Fibroblast of the aortic adventitia (primary cell): ENCODE measurements around the gene KCNV2. TPM values are rescaled to one million over a fixed set of nuclear protein-coding genes. Genes with fewer than 3 reads are reported as not detected.
"Not testable (repeated sequence)": the region's sequence is repeated elsewhere in the genome, so short reads cannot be mapped to it uniquely, and the experiment has no call there.

Source experiments
- DNase-seq: peaks from one replicate; pipeline ENCODE4 v3.0.0-alpha.2; 2010; ENCODE audit warnings: low read depth
- H3K4me3 ChIP-seq: 2 replicates; pipeline ENCODE4 v1.5.1; 2011; ENCODE audit warnings: low read depth, mild to moderate bottlenecking, control low read depth, low read length, moderate library complexity
- CTCF ChIP-seq: IDR thresholded peaks from 2 replicates; pipeline ENCODE4 v1.5.1; 2011; ENCODE audit warnings: mild to moderate bottlenecking, low read length, control low read depth, inconsistent platforms; ENCODE audit not compliant: insufficient read depth
- total RNA-seq: library from RNA; depleted of rRNA; stranded (reverse); fragments of >200 nt; gene quantifications from 2 replicates; pipeline ENCODE4 v1.2.3, GENCODE V29; 2012; ENCODE audit warnings: low replicate concordance

The KCNV2 gene
- total RNA-seq, 1 donor: not detected

- no peak for TF ChIP-seq CTCF
- no peak for DNase-seq
- H3K4me3 ChIP-seq: no peak overlapping the region
Observed at GRCh38 chr9:2697492-2697891, 19.8 kb upstream of the KCNV2 start.

GRCh38 chr9:2700398-2700797 is 16.9 kb upstream of the KCNV2 start:
- no peak overlapping the region for H3K4me3 ChIP-seq
- no peak for DNase-seq
- no peak for TF ChIP-seq CTCF

- no peak for TF ChIP-seq CTCF
- no peak overlapping the region for H3K4me3 ChIP-seq
- no peak for DNase-seq
Observed at GRCh38 chr9:2700909-2701550, 16.3 kb upstream of the KCNV2 start.

- no peak for TF ChIP-seq CTCF
- DNase-seq: peak; percentile 22
- H3K4me3 ChIP-seq: no peak overlapping the region
Observed at GRCh38 chr9:2704504-2704903, 12.8 kb upstream of the KCNV2 start.

GRCh38 chr9:2707256-2707655 is 10.1 kb upstream of the KCNV2 start:
- DNase-seq, H3K4me3 ChIP-seq: not testable (repeated sequence)

- no peak for TF ChIP-seq CTCF
- H3K4me3 ChIP-seq: no peak overlapping the region
- no peak for DNase-seq
Observed at GRCh38 chr9:2709645-2710101, 7.6 kb upstream of the KCNV2 start.

GRCh38 chr9:2711716-2712115 is 5.6 kb upstream of the KCNV2 start:
- H3K4me3 ChIP-seq: no peak overlapping the region
- DNase-seq: no peak
- TF ChIP-seq CTCF: no peak
